Eye (tissue), 1 donor: ENCODE data around the gene LETM1.
"Not testable (repeated sequence)": the region's sequence is repeated elsewhere in the genome, so short reads cannot be mapped to it uniquely, and the experiment has no call there.

Source experiments
- DNase-seq: peaks from one replicate; pipeline ENCODE4 v3.0.0-alpha.2; 2015

Gene LETM1

GRCh38 chr4:1851160-1851559 is 4.8 kb downstream of the LETM1 start:
- DNase-seq, result no peak

DNA sequence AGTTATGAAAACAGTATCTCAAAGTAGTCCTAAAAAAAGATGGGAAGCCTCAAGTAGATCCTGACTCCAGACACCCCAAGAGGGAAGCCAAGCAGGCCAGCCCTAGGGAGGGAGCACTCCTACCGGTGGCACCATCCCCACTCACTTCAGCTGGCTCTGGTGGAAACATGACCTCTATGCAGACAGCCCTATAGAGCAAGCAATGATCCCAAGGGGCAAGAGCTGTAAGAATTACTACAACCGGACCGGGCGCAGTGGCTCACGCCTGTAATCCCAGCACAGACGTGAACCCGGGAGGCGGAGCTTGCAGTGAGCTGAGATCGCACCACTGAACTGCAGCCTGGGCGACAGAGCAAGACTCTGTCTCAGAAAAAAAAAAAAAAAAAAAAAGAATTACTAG is 5.7 kb downstream of the LETM1 start:
- no peak for DNase-seq

GRCh38 chr4:1846580-1846979 is 9.4 kb downstream of the LETM1 start:
- DNase-seq, result no peak

DNA sequence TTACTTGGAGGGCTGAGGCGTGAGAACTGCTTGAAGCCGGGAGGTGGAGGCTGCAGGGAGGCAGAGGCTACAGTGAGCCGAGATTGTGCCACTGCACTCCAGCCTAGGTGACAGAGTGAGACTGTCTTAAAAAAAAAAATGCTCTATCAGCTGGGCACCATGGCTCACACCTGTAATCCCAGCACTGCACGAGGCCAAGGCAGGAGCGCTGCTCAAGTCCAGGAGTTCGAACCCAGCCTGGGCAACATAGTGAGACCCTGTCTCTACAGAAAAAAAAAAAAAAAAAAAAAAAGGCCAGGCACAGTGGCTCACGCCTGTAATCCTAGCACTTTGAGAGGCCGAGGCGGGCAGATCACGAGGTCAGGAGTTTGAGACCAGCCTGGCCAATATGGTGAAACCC is 11.3 kb downstream of the LETM1 start:
- not testable (repeated sequence) for DNase-seq

DNA sequence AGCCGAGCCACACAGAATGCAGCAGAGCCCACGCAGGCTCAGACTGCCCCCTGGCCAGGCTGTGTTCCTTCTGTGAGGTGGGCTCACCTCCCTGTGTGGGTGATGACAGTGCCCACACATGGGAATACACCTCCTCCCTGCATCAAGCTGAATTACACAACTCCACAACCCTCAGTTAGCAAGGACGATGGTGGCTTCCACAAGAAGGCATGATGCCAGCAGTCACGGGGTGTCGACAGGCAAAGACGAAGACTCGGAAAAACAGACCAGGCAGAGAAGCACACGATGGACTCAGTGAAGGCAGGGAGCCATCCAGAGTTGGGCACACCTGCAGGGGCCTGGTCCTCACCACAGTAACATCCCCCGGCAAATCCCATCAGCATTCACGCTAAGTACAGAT is 12.1 kb downstream of the LETM1 start:
- no peak for DNase-seq

DNA sequence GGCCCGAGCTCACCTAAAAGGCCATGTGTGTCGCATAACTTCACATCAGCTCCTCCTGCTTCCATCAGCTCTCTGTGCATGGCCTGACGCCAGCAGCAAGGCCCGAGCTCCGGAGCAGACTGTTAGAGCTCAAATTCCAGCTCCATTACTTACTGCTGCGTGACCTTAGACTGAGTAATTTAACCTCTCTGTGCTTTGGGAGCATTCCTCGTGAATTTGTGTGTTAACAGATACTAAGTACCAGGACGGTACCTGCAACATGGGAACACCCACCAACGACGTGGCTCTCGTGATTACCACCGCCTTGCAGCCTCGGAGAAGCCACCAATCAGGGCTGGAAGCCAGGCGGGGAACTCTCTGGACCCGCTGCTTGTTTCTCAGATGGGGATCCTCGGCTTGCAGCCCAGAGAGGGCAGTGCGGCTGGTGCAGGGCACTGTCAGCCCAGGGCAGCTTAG is 12.9 kb downstream of the LETM1 start:
- no peak for DNase-seq

- no peak for DNase-seq
These were observed 13.5 kb downstream of the LETM1 start for GRCh38 chr4:1842339-1842895.

DNA sequence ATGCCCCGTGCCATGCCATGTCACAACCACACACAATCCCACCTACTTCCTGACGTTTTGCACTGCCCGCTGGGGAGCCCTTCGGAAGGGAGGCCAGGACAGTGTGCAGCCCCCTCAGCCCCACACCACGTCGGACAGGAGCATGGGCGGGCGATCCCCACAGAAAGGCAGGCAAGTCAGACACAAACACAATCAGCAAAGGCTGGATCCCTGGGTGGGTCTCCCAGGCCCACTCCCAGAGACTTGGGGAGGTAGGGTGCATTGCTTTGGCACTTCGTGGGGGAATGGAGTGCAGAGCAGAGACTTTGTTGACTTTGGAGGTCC is 14.1 kb downstream of the LETM1 start:
- DNase-seq, result no peak

GRCh38 chr4:1841201-1841886 is 14.6 kb downstream of the LETM1 start:
- no peak for DNase-seq

DNA sequence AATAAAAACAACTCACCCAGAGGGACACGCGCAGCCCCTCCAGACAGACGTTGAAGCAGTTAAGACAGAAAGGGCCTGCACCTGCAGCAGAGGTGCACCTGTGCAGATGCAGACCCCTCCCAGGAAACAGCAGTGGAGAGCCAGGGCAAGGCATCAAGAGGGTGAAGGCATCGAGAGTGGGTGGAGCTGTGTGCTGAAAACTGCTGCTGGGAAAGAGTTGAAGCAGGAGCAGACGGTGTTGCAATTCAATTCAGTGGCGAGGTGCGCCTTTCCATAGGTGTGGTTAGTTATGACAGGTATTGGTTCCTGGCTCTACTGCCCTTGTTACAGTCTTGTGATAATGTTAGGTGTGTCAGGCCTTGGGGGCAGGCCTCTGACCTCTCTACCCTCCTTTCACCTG is 16.7 kb downstream of the LETM1 start:
- no peak for DNase-seq

DNA sequence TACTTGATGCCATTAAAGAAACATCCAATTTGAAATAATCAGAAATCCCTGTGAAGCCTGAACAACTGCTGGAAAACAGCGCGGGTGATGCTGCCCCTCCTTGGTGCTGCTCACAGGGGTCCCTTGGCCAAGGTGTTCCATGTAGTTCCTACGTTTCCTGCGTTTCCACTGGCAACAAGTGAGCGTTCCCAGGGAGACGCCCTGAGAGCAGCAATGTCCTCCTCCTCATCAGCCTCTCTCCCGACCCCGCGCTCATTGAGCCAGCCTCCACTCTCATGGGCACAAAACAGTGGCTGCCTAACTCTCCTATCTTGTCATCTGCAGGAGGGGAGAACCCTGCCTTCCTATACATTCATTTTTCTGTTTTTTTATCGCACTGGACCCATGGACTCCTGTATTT is 18.9 kb downstream of the LETM1 start:
- DNase-seq, result no peak

GRCh38 chr4:1836650-1837049 is 19.3 kb downstream of the LETM1 start:
- DNase-seq, result no peak

DNA sequence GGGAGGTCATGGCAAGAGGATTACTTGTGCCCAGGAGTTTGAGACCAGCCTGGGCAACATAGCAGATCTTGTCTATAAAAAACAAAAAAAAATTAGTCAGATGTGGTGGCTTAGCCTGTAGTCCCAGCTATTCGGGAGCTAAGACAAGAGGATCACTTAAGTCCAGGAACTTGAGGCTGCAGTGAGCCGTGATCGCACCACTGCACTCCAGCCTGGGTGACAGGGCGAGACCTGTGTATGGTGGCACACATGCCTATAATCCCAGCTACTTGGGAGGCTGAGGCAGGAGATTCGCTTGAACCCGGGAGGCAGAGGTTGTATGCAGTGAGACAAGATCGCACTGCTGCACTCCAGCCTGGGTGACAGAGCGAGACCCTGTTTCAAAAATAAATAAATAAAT is 20.1 kb downstream of the LETM1 start:
- DNase-seq, result not testable (repeated sequence)

- DNase-seq, result no peak
These were observed 21.7 kb downstream of the LETM1 start for GRCh38 chr4:1834047-1834775.

- no peak for DNase-seq
These were observed 22.5 kb downstream of the LETM1 start for GRCh38 chr4:1833307-1834046.

DNA sequence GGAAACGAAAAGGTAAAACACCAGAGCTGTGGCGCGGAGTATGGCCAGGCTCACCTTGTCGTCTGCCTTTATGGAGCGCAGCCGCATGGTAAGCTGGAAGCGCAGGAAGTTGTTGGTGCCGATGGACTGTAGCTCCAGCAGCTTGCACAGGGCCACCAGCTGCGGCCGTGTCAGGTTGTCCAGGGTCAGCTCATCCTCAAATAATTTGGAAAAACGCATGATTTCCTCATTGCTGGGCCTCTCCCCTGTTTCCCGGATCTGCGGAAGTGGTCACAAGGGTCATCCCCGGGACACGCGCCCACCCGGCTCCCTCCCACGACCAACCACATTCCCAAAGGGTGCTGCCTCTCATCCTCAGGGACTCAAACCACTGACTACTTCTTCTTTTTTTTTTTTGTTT is 23.3 kb downstream of the LETM1 start:
- no peak for DNase-seq

GRCh38 chr4:1831331-1831730 is 24.6 kb downstream of the LETM1 start:
- DNase-seq, result no peak

DNA sequence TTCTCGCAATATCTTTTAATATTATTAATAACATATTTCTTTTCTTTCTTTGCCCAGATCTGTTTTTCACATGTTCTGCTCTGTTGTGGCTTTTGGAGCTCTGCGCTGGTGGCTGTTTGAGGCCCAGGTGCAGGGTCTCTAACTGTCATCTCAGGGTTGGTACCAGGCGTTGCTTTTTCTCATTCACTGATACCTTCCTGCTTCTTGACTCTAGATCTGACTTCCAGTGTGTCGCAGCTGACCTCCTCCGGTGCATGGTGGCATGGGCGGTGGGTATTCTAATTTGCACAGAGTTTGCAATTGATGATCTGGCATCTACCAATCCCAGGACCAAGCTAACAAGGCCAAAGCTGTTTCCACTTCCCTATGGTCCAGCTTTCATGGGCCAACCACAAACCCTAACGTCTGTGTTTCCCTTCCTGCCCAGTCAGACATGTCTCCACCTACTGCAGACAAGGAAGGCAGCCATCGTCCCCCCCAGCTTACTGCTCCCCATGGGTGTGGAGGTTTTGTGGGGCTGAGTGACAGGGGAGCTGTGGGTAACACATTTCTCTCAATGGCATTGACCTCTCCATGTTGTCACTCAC is 25.2 kb downstream of the LETM1 start:
- DNase-seq, result no peak

DNA sequence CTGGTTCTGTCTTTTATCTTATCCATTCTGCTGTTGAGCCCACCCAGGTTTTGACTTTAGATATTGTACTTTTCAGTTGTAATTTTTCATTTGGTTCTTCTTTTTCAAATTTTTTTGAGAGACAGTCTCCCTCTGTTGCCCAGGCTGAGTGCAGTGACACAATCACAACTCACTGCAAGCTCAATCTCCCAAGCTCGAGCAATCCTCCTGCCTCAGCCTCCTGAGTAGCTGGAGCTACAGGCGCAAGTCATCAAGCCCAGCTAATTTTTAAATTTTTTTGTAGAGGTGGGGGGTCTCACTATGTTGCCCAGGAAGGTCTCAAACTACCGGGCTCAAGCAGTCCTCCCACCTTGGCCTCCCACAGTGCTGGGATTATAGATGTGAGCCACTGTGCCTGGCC is 25.7 kb downstream of the LETM1 start:
- no peak for DNase-seq

DNA sequence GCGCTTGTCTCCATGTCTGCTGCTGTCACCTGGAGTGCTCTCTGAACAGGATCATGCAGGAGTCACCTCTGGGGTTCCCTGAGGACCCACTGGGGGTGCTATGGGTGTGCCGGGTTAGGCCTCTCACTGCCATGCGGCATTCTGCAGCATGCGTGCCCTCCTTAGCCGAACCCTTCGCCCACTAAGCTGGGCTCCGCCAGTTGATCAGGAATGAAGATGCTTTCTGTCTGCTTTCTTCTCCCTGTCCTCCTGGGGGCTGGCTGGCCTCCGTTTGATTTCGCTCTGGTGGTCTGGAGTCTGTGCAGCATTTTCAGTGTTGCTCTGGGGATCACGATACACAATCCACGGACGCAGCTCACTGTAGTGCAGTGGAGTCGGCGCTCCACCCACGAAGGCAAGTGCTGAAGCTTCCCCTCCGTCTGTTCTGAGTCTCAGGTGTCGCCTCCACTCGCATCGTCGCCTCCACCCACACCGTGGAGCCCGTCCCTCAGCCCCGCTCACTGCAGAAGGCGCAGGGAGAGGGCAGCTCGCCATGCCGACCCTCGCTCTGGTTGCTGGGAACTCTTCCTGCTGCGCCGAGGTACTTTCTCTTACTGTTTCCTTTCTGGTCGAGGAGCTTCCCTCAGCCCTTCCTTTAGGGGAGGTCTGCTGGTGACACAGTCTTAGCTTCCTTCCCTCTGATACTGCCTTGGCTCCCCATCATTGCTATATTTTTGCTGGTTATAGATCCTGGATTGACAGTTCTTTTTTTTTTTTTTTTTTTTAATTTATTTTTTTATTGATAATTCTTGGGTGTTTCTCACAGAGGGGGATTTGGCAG is 29.2 kb downstream of the LETM1 start:
- no peak for DNase-seq

GRCh38 chr4:1825326-1825725 is 30.6 kb downstream of the LETM1 start:
- DNase-seq, result no peak

DNA sequence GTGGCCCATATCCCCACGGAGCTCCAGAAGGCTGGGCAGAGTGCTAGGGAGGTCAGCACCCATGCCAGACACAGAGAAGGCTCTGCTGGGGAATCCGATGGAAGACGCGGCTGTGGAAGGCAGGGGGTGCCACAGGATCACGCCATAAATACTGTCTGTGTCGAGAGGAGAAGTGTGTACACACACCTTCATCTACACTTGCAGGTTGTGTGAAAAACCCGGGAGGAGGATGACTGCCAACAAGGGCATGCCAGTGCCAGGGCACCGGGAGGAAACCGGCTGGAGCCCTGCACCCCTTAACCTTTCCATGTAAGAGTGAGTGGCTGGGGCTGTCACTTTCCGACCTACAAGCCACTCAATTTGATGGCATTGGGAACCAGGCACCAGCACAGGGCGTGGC is 31.2 kb downstream of the LETM1 start:
- no peak for DNase-seq

GRCh38 chr4:1823545-1823932 is 32.4 kb downstream of the LETM1 start:
- DNase-seq, result no peak
